ENCODE data around the gene WBP1.
"Not testable (repeated sequence)": the region's sequence is repeated elsewhere in the genome, so short reads cannot be mapped to it uniquely, and the experiment has no call there.

WBP1 gene

DNA sequence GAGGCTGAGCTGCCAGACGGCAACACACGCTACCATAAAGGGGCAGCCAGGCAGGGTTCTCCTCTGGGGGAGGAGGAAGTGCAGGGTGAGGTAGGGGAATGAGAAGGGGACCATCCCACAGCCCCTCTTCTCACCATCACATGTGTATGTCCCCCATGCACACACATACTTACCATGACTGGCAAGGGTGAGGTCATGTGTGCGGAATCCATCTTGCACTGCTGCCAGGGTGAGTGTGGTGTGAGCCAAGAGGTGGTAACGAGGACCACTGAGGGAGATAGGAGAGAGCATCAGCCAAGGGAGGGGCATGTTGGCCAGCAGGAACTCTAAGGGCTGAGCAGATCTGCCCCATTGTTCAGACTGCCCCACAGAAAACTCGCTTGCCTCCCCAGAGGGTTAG is 29.6 kb upstream of the WBP1 start:
- DNase-seq, result no peak

DNA sequence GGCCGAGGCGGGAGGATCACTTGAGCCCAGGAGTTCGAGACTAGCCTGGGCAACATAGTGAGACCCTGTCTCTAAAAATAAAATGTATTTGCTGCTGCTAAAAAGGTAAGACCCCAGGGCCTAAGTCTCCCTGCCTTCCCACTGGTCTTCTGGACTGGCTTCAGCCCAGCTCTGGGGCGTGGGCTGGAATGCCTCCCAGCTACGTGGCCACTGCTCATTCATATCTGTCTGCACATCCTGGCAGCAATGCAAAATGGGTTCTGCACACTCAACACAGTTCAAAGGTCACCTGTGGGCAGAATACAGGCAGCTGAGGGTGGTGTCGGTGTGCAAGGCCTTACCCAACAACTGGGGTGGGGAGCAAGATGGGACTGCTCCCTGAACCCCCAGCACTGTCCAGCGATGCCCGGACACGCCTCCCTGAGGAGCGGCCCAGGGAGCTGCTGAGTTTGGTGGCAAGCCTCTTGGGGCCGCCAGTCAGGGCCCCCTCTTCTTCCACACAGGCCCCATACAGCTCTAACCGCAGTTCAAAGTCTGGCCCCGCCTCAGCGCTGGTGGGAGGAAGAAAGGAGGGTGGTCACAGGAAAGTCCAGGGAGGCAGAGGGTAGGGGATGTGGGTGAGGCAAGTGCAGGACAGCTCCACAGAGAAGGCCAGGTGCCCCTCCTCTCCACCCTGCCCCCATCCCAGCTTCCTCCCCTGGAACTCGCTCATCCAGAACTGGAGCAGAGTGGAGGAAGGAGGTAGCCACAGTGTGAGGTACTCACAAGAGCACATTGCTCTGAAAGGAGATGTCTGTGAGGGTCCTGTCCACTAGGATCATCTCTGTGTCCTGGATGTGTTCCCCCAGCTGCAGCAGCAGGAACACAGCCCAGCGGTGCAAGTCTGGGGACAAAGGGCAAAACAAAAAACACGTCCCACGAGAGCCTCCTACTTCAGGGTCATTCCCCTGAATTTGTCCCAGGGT is 28.5 kb upstream of the WBP1 start:
- DNase-seq, result no peak

DNA sequence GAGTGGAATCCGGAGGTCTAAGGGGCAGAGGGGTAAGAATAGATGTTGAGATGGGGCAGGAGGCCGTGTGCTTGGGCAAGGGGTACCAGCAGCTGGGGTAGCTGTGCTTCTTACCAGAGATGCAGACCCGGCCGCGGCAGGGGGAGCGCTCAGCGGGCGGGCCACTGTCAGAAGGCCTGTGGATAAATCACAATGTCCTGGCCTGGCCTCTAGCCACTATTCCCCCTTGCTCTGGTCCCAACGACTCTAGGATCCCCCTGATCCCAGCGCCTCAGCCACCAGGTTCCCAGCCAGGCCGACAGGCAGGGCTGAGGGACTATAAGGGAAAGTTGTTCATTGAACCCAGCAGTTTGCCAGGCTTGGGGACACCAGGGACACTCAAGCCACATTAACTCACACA is 27.7 kb upstream of the WBP1 start:
- no peak for DNase-seq

DNA sequence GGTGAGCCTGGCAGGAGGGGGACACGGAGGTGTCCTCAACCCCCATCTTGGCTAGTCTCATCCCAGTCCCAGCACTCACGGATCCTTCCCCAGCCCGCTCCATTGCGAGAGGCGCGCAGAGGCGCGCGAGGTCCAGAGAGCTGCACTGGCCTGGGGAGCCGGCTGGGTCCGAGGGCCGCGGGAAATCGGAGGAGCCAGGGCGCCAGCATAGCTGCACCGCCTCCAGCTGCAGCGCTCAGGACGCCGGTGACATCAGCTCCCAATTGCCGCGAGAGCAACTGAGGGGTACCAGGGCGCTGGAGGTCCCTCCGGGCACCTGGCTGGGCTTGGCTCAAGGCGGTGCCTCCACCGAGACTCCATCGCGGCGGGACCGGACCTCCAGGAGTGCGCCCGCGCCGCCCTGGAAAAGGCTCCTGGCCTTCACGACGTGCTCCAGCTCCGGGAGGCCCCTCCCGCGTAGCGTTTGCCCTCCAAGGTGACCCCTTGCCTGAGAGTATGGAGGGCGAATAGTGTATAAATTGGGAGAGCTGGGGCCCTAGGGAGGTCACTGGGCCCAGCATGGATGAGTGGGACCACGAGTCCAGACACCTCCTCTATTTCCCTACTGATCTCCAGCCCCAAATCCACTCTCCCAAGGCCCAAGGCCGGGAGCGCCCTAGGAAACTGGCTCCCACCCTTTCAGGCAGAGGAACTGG is 22.0 kb upstream of the WBP1 start:
- no peak for DNase-seq

DNA sequence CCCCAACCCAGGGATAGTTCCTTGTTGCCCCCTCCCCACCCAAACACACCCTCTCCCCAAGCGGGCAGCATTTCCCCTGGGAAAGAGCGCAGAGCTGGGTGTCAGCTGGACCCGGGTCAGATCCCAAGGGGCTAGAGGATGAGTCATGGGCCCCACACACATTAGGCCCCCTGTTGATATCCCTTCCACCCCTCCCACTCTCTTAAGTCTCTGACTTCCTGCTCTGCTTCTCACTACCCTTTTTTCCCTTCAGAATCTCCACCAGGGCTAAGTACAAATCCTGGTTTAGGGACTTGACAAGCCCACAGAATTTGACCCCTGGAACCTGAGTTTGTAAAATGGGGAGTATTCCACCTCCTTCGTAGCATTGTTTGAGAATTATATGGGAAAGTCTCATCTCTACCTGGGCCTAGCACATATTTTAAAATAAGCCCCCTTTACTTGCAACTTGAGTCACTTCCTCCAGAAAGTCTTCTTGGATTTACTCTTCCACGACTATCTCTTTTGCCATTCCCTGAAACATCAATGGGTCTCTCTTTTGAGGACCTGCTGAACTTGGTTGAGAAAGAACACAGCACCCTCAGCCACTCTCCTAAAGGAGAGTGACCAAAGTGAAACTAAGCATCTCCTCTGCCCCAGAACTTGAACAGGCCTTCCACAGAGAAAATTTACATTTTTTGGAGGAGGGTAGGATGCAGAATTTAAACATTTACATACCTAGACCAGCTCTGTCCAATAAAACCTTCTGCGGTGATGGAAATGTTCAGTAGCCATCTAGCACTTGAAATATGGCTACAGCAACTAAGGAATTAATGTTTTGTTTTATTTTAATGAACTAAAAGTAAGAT is 21.2 kb upstream of the WBP1 start:
- DNase-seq, result no peak

DNA sequence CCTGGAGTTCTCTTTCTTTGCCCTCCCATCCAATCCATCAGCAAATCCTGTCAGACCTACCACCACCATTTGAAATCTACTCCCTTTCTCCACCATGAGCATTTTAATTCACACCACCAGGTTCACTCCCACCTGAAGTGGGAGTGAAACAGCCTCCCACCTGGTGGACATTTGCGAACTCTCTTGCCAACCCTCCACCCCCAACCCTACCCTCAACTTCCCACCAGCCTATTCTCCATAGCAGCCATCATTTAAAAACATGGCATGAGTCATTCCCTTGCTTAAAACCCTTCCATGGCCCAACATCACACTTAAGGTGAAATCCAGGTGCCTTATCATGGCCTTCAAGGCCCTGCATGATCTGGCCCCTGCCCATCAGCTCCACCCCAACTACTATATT is 20.0 kb upstream of the WBP1 start:
- DNase-seq, result no peak

DNA sequence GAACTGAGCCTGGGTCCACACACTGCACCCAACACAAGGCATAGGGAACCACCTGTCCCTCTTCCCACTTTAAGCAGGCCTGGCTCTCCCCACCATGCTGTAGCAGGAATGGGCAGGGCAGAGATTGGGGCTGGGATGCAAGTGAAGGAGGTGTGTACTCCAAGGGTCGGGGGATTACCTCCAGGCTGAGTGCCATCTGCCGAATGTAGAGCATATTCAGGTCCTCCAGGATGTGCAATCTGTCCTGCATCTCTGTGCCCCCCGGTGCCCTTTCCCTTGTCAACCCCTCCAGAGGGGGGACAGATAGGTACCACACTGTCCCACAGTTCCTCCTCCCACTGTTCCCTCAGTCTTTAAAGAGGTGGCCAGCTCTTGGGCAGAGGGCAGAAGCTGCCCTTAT is 18.9 kb upstream of the WBP1 start:
- DNase-seq, result no peak

DNA sequence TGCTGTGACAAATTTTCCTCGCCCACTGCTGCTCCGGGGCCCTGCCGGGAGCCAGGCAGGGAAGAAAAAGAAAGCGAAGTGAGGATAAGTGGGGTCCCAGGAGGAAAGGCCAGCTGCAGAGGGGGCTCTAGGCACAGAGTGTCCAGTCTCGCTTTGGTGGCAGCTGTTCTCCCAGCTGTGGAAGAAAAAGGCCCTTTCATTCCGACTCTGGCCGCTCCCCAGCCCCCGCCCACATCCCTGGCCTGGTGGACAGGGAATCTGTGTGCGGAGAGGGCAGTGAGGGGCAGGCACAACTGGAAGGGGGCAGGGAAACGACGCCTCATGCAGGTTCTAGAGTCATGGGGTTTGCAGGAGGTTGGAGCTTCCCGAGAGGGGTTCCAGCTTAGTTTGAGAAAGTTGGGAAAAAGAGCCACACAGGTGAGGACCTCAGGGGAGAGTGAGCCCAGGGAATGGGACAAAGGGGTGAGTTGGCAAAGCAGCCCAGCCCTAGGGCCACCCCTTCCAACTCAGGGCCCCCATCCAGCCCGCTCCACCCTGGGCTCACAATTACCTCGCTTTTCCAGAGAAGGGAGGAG is 18.3 kb upstream of the WBP1 start:
- no peak for DNase-seq

DNA sequence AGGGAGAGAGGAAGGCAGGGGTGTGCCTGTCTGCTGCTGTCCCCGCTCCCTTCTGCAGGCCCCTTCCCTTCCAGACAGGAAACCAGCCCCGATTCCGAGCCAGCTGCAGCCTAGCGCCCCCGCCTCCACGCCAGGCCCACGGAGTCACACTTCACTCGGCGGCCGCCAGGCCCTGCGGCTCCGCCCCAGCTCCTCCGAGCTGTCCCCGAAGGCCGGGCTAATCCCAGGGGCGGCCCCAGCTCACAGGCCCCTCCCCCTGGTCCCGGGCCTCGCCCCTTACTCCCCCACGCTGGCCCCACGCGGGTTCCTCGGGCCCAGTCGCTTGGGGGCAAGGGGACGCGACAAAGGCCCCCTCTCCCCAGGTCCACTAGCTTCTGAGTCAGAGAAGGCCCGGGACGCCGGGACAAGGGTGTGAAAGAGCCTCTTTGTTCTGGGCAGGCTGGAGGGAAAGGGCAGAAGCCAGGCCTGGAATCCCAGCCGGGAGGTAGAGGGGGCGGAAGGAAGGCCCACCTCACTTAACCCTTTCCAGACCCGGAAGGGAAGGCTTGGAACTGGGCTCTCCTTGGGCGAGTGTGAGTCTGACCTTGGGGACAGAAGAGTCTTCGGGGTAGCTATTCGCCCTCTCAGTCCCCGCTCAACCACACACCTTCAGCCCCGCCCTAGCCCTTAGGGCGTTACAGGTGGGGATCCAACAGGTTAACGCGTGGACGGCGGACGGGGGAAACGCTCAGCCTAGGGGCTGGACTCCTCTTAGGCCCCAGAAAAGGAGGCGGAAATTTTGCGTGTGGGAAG is 17.7 kb upstream of the WBP1 start:
- peak; percentile 47 for DNase-seq

DNA sequence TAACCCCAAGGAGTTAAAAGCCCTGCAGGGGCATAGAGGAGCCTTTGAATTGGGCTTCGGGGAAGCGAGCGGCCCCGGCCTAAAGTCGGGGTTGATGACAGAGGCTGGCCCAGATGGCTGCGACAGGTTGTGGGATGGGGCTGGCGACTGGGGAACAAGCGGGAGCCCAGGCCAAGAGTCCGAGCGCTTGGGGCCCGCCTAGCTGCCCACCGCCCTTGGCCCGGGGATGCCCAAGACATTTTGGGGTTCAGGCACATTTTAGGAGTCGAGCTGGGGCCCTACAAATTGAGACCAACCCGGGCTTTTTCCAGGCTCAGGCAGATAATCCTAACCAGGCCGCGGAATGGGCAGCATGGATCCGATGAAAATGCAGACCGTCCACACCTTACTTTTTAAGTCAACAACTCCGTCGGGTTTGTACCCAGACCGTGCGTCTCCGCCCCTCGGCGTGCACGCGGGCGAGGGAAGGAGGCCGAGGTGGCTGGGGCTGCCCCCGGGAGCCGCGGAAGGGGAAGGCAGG is 17.0 kb upstream of the WBP1 start:
- DNase-seq, result no peak

DNA sequence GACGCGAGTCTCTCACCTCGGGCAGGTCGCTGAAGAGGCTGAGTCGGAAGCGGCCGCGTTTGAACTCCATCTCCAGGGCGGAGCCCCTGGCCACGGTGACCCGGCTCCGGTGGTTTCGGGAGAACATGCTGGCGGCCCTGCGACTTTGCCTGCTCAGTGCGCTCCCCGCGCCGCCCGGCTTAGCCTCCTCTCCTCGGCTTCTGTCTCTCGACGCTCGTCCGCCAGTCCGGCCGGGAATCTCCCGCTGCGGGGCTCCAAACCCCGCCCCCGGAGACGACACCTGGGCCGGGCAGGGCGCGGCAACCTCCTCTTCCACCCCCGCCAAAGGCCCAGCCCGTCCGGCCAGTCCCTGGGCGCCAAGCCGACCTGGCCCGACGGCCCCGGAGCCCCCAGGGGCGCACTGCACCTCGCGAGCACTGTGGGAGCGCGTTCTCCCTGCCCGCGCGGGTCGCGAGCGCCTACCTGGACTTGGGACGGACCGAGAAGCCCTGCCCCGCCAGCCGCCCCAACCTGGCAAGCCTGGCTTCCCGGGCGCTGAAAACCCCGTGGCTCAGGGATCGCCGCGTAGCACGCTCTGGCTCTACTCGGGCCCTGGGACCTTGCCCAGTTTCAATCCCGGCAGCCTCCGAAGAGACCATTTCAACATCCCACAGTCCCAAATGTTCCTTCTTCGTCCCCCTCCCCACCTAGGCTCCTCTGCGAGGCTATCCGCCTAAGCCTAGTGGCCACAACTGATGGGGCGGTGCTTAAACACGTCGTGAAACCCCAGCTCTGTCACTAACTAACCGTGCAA is 16.4 kb upstream of the WBP1 start, which contains the start of gene RTKN:
RTKN (minus strand) TSS at position 248 of the 793 bp plus-strand sequence; CDS start at position 127, 121 bp downstream.
- peak; percentile 46 for DNase-seq

DNA sequence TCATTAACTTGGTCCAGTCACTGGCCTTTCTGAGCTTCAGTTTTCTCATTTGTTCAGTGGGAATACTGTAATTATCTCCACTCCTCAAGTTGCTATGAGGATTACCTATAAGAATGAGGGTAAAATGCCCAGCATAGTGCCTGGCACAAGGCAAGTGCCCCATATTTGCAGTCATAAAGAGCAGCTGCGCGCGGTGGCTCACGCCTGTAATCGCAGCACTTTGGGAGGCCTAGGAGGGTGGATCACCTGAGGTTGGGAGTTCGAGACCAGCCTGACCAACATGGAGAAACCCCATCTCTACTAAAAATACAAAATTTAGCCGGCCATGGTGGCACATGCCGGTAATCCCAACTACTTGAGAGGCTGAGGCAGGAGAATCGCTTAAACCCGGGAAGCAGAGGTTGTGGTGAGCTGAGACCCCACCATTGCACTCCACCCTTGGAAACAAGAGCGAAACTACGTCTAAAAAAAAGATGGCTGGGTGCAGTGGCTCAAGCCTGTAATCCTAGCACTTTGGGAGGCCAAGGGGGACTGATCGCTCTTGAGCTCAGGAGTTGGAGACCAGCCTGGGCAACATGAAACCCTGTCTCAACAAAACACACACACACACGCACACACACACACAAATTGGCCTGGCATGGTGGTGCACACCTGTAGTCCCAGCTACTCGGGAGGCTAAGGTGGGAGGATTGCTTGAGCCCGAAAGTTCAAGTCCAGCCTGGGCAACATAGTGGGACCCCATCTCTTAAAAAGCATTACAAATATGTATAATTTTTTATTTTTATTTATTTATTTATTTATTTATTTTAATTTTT is 15.5 kb upstream of the WBP1 start:
- not testable (repeated sequence) for DNase-seq

DNA sequence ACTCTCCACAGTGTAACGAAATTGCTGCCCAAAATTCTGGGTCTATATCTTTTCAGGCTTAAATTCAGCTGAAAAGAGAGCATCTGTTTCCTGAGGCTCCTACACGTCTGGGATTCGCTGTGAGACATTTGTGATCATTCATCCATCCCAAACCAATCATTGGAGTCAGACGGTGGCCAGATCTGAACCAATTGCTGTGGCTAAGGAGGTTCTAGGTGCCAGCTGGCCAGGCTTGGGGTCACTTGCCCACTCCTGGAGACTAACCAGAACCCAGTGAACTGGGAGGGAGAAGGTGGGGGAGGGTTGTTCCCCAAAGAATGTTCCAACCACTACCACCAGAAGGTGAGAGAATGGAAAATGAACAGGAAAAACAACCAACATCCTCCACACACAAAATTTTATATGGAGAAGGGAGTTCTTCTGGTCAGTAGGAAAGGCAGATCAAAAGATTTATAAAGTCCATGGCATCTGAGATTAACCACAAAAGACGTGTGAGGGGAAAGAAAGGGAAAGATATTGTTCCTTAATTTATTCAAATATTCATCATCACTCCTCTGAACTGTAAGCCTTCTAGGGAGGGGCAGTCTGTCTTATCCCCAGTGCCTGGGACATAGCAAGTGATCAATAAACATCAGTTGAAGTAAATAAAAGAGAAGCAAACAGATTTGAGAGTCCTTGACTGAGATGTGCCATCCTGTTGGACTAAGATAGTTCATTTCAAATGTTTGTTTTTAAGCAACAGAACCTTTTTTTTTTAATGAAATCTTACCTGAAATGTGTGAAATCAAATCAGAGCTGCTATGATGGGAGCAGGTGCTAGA is 13.5 kb upstream of the WBP1 start:
- no peak for DNase-seq

DNA sequence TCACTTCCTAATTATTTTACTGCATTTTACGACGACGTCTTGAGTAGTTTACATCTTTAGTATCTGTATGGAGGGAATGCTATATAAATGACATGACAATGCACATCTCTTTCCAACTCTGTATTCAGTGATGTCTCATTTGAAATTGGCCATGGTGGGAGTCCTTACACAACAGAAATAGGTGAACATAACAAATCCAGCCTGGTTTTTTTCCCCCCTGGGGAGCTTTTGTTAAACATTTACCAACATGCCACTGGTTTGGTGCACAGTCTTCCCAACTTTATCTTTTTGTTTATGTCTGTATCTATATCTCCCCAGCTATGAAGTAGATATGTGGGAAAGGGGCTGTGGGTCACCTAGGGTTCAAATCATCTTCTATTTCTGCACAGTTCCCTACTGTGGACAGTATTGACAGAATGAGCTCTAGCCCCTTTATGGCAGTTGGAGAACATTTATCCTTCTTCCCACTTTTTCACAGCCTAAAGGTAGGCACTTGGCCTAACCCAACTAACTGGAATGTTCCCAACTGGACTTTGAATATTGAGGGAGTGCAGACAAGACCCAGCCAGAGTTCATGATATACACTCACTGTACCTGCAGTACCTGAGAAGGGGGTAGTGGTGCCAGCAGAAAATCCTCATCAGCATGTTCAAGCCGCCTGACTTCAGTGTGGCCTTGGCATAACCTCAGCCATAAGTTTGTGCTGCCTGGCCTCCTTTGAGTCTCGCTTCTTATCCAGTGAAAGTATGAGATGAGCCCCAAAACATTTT is 10.8 kb upstream of the WBP1 start:
- DNase-seq, result no peak

DNA sequence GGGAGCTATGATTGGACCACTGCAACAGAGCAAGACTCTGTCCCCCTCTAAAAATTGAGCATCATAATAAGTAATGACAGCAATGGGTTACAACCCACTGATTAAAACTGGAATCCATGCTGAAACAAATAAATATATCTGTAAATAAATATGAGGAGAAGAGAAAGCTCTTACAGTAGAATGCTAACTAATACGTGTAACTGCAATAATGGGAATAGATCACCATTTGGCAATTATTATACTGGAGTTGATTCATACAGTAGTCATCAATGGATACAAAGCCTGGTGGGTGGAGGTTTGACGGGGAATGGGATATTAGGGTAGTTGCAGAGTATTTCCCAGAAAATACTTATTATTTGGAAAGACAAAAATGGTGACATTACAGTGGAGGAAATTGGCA is 9.5 kb upstream of the WBP1 start:
- DNase-seq, result no peak

DNA sequence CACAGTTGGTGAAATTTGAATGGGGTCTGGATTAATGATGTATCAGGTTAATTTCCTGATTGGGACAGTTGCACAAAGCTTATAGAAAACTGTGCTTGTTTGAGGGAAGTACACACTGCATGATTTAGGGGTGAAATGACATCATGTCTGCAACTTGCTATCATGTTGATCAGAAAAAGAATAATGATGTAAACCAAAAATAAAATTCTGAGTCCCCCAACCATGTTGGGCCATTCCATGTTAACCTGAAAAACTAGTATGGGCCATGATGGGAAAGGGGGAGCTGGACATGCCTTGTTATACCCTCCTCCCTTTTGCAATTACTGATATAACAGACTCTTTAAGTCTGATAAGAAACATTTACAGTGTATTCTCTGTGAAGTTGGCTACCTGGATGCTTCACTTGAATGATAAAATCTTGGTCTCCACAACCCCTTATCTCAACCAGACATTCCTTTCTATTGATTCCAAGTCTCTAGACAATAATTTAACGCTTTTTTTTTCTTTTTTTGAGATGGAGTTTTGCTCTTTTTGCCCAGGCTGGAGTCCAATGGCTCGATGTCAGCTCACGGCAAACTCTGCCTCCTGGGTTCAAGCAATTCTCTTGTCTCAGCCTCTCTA is 7.6 kb upstream of the WBP1 start:
- DNase-seq, result no peak

DNA sequence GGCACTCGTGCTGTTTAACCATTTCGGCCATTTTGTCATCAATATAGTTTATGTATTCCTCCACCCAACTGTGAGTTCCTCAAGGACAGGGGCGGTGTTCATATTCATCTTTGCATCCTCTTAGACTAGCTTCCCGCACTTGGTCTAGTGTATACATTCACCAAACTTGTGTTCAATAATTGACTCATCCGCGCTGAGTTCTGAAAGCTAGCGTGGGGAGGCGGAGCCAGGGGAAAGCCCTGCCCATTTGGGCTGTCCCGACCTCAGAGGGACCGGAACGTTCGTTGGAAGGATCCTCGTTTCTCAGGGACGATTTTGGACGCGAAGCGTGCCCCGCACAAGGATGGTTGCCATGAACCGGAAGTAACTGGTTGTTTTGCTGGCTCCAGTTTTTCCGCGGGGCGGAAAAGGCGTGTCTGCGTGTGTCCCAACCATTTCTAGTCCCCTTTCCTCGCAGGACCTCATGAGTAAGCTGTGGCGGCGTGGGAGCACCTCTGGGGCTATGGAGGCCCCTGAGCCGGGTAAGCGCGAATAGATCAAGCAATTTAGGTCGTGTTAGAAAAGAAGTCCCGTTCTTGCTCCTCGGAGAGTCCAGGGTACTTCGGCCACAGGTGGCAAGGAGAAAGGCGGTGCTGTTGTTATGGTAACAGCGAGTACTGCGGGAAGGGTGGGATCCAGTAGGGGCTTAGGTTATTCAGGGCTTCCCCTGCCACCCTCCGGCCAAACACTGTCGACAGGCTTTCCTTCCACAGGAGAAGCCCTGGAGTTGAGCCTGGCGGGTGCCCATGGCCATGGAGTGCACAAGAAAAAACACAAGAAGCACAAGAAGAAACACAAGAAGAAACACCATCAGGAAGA is 3.4 kb upstream of the WBP1 start, which contains the start of gene INO80B:
INO80B (plus strand) TSS at position 434 of the 858 bp plus-strand sequence; CDS start at position 464, 30 bp downstream.
- DNase-seq, result peak; percentile 99

Data from CD4-positive, alpha-beta T cell treated with Interleukin-10 for 1 hour (primary cell).